HG03025 (cell line): ENCODE measurements around the gene DAP3.
"Not testable (repeated sequence)": the region's sequence is repeated elsewhere in the genome, so short reads cannot be mapped to it uniquely, and the experiment has no call there.

Experiments used
- ATAC-seq: cut with Tn5 transposase; IDR thresholded peaks from one replicate; pipeline ENCODE4 v1.9.1; 2021; ENCODE audit warnings: mild to moderate bottlenecking, moderate library complexity; ENCODE audit not compliant: unreplicated experiment, low FRiP score

Gene DAP3

DNA sequence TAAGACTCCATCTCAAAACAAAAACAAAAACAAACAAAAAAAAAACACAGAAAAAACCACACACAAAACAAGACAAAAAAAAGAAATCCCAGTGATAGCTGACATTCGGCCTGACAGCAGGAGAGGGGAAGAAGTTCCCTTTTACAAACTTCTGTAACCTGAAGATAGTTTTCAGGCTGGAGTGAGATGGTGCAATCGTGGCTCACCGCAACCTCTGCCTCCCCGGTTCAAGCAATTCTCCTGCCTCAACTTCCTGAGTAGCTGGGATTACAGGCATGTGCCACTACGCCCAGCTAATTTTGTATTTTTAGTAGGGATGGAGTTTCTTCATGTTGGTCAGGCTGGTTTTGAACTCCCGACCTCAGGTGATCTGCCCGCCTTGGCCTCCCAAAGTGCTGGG lies 75.1 kb downstream of the DAP3 start:
- ATAC-seq, result not testable (repeated sequence)

DNA sequence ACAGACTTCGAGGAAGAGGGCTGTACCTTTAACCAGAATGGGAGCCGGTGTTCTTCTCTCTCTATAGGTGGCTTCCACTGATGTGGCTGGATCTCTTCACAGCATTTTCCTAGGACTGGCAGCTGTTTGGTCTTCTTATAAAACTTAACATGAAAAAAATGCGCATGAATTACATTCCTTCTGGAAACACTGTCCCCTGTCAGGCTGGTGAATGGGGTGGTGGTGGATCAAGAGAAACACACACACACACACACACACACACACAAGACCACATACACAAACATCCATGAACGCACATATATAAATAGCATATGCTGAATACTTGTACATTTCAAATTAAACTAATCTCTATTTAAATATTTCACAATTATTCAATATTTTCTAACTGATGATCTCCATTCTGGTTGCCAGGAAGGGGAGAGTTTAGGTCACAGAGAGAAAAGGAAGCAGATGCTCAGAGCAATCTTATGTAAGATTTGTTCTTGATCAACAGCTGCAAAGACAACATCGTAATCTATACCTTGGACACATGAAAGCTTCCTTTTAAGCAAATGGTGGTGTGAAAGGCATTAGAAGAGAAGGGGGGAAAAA lies 78.6 kb downstream of the DAP3 start:
- not testable (repeated sequence) for ATAC-seq

DNA sequence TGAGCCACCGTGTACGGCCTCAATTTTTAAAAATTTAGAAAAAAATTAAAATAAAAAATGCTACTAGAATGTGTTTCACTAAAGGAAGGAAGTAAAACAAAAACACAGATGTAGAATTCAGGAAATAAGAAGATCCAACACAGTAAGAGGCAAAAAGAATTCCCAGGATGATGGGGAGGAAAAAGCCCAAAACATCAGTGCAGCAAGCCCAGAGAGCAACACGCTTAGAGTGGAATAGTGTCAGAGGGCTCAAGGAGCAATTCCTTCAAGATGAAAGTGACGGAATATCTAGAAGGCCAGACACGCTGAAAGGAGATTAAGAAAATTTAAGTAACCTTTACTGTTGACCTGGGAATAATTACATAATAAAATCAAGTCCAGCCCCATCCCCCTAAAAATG lies 80.4 kb downstream of the DAP3 start:
- no peak for ATAC-seq

DNA sequence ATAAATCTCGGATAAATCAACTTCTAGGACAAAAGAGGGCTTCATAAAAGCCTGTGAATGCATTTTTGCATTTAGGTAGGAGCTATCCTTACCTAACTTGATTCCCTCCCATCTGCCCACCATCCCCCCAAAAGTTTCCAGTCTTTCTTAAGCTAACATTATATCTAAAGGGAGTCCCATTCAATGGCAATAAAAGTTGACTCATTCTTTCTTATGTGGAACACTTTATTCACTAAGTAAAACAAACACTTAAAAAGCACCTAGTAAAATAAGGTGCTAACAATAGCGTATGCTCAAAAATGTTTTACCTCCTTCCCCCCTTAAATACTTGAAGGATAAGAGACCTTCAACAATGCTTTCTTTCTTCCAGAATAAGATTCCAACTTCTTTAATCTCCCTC lies 84.3 kb downstream of the DAP3 start:
- no peak for ATAC-seq

DNA sequence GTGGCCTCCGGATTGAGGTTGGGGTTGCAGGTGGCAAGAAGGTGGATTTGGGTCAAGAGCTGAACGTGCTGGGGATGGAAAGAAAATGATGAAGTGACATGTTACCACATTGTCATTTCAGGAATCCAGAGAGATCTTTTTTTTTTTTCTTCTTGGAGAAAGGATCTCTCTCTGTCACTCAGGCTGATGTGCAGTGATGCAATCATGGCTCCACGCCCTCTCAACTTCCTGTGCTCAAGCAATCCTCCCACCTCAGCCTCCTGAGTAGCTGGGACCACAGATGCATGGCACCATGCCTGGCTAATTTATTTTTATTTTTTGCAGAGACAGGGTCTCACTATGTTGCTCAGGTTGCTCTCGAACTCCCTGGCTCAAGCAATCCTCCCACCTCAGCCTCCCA lies 87.5 kb downstream of the DAP3 start:
- ATAC-seq, result no peak

DNA sequence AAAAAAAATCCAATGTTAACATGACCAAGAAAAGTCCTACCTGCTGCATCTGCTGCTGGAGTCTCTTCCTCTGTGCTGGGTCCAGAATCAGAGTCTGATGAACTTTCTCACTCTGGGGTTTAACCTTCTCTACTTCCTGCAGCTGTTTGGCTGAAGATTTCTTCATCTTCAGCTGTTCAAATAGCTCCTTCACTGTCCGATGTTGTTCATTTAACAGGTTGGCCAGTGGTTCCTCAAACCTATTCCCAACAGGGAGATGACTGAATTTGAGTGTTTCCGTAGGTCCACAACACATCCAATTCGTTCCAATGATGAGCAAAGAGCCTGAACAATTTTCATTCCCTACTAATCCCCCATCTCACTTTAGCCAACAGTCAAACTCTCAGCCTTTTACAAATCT lies 88.7 kb downstream of the DAP3 start:
- no peak for ATAC-seq
